ENCODE data around the gene PPP2R2B.

- TF ChIP-seq ZBTB33 (IDR thresholded peaks at IDR 0.05; ENCODE audit: extremely low read depth, insufficient replicate concordance, low read length): no peak
- TF ChIP-seq, protein P1, sequence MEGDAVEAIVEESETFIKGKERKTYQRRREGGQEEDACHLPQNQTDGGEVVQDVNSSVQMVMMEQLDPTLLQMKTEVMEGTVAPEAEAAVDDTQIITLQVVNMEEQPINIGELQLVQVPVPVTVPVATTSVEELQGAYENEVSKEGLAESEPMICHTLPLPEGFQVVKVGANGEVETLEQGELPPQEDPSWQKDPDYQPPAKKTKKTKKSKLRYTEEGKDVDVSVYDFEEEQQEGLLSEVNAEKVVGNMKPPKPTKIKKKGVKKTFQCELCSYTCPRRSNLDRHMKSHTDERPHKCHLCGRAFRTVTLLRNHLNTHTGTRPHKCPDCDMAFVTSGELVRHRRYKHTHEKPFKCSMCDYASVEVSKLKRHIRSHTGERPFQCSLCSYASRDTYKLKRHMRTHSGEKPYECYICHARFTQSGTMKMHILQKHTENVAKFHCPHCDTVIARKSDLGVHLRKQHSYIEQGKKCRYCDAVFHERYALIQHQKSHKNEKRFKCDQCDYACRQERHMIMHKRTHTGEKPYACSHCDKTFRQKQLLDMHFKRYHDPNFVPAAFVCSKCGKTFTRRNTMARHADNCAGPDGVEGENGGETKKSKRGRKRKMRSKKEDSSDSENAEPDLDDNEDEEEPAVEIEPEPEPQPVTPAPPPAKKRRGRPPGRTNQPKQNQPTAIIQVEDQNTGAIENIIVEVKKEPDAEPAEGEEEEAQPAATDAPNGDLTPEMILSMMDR (IDR thresholded peaks at IDR 0.05 in 2 of 3, conservative IDR thresholded peaks at IDR 0.05 in 1 of 3; ENCODE audit: borderline replicate concordance in 1 of 3, insufficient read depth in 1 of 3, low read depth in 2 of 3, low read length in 2 of 3): no peak
- TF ChIP-seq POLR2A (IDR thresholded peaks at IDR 0.05; ENCODE audit: borderline replicate concordance, extremely low read depth, insufficient read depth, insufficient read length): no peak
- no peak for TF ChIP-seq EZH2 (IDR thresholded peaks at IDR 0.05)
- TF ChIP-seq SP1 (IDR thresholded peaks at IDR 0.05; ENCODE audit: low read depth): no peak
- TF ChIP-seq CBX3 (IDR thresholded peaks at IDR 0.05; ENCODE audit: low read depth): no peak
- TF ChIP-seq POLR2AphosphoS5 (IDR thresholded peaks at IDR 0.05; ENCODE audit: low read depth, low read length): no peak
- TF ChIP-seq MAX (IDR thresholded peaks at IDR 0.05): no peak
- no peak for TF ChIP-seq CEBPB (IDR thresholded peaks at IDR 0.05; ENCODE audit: low read depth)
- no peak for TF ChIP-seq JUND (IDR thresholded peaks at IDR 0.05)
- TF ChIP-seq ATF3 (IDR thresholded peaks at IDR 0.05): no peak
- no peak for TF ChIP-seq ZNF274 (IDR thresholded peaks at IDR 0.05; ENCODE audit: low read depth, low read length)
These were observed 145.6 kb downstream of the PPP2R2B start for GRCh38 chr5:146732962-146733361.
